HCT116 (cell line): ENCODE data around the gene SNRNP40. TPM values are rescaled to one million over a fixed set of nuclear protein-coding genes. Genes with fewer than 3 reads are reported as not detected.

Experiments used
- ATAC-seq: fragments of 200-7000 bp; cut with Tn5 transposase; 2 replicates; pipeline ENCODE4 v1.9.1; 2020; ENCODE audit warnings: mild to moderate bottlenecking, moderate library complexity
- BruUV-seq: library from RNA; stranded (reverse); fragments of 400-500 nt; replicated peaks from 2 replicates; lab custom pipeline; 2021; lab: Mats Ljungman, UMichigan
- CTCF ChIA-PET: fragments of 300-600 bp; sonication (Branson Sonifier 250); formaldehyde crosslinking; loops from one replicate; lab custom pipeline; 2021; ENCODE audit warnings: antibody characterized with exemption; lab: Charles Lee
- POLR2A ChIA-PET: fragments of 300-600, 350-600 bp; sonication (Branson Sonifier 250); formaldehyde crosslinking; loops from one replicate; lab custom pipeline; 2021; ENCODE audit warnings: antibody characterized with exemption; lab: Charles Lee
- RAD21 ChIA-PET, 2 experiments: fragments of 300-600 bp; sonication (Branson Sonifier 250); formaldehyde crosslinking; loops; one replicate each; lab custom pipeline; 2023; ENCODE audit warnings: low total read pairs in 2 of 2; ENCODE audit not compliant: uncharacterized antibody in 2 of 2, unreplicated experiment in 2 of 2, low non-redundant PET in 1 of 2; lab: Charles Lee
- DNase-seq: peaks from one replicate; pipeline ENCODE4 v3.0.0-alpha.2; 2010; ENCODE audit warnings: low read depth, low spot score
- H2AFZ ChIP-seq: fragments of 200-600 bp; shearing (Covaris generic), sonication (generic); 2 replicates; pipeline ENCODE4 v1.6.1; 2017; ENCODE audit warnings: low read depth, mixed run types, mixed read lengths, antibody characterized with exemption, low read length; ENCODE audit not compliant: poor library complexity, severe bottlenecking
- H3K27ac ChIP-seq: 2 replicates; pipeline ENCODE4 v1.5.1; 2012; ENCODE audit warnings: low read depth, low read length
- H3K27me3 ChIP-seq: fragments of 200-600 bp; sonication (generic); 2 replicates; pipeline ENCODE4 v1.6.1; 2016; ENCODE audit warnings: mixed run types, low read length, mixed read lengths; ENCODE audit not compliant: insufficient read depth
- H3K36me3 ChIP-seq, 2 experiments: fragments of 200-500 bp in 1 of 2; fragments of 200-600 bp in 1 of 2; sonication (Bioruptor generic) in 1 of 2; sonication (generic) in 1 of 2; 2 replicates each; pipeline versions ENCODE4 v1.5.1 to v1.6.1; 2014 to 2016; ENCODE audit warnings: low read length in 2 of 2, inconsistent platforms in 1 of 2, mixed read lengths in 1 of 2, mixed run types in 1 of 2; ENCODE audit not compliant: insufficient read depth in 2 of 2, control insufficient read depth in 1 of 2
- H3K4me1 ChIP-seq, 2 experiments: fragments of 200-600 bp in 1 of 2; sonication (generic) in 1 of 2; 2 replicates each; pipeline versions ENCODE4 v1.5.1 to v1.6.1; 2012 to 2017; ENCODE audit warnings: low read length in 2 of 2, inconsistent platforms in 1 of 2, mild to moderate bottlenecking in 1 of 2, mixed read lengths in 1 of 2, mixed run types in 1 of 2, moderate library complexity in 1 of 2; ENCODE audit not compliant: insufficient read depth in 2 of 2, control insufficient read depth in 1 of 2
- H3K4me2 ChIP-seq: fragments of 200-600 bp; sonication (generic); 2 replicates; pipeline ENCODE4 v1.6.1; 2017; ENCODE audit warnings: mixed run types, low read length, mixed read lengths
- H3K4me3 ChIP-seq, 2 experiments: fragments of 200-600 bp in 1 of 2; sonication (generic) in 1 of 2; replicated peaks in 1 of 2; 2 replicates each; pipeline ENCODE4 v1.5.1; 2011 to 2016; ENCODE audit warnings: low read length in 2 of 2, control low read depth in 1 of 2, low read depth in 1 of 2, mild to moderate bottlenecking in 1 of 2, mixed read lengths in 1 of 2, mixed run types in 1 of 2
- H3K79me2 ChIP-seq: fragments of 200-600 bp; sonication (generic); 2 replicates; pipeline ENCODE4 v1.6.1; 2017; ENCODE audit warnings: mild to moderate bottlenecking, mixed run types, low read length, moderate library complexity, mixed read lengths; ENCODE audit not compliant: insufficient read depth
- H3K9ac ChIP-seq: fragments of 200-600 bp; sonication (generic); 2 replicates; pipeline ENCODE4 v1.6.1; 2016; ENCODE audit warnings: low read length, mixed read lengths
- H3K9me2 ChIP-seq: fragments of 200-600 bp; sonication (generic), shearing (Covaris generic); 2 replicates; pipeline ENCODE4 v1.6.1; 2017; ENCODE audit warnings: mixed run types, mild to moderate bottlenecking, moderate library complexity; ENCODE audit not compliant: insufficient read depth
- H3K9me3 ChIP-seq, 2 experiments: fragments of 200-500 bp in 1 of 2; fragments of 200-600 bp in 1 of 2; sonication (Bioruptor generic) in 1 of 2; sonication (generic) in 1 of 2; 2 replicates each; pipeline ENCODE4 v1.6.1; 2014 to 2017; ENCODE audit warnings: low read length in 2 of 2, mixed read lengths in 2 of 2, inconsistent platforms in 1 of 2, low read depth in 1 of 2, mild to moderate bottlenecking in 1 of 2, mixed run types in 1 of 2, moderate library complexity in 1 of 2; ENCODE audit not compliant: control insufficient read depth in 1 of 2, insufficient read depth in 1 of 2
- H4K20me1 ChIP-seq: fragments of 200-600 bp; sonication (generic), shearing (Covaris generic); 2 replicates; pipeline ENCODE4 v1.6.1; 2017; ENCODE audit warnings: mixed run types, mild to moderate bottlenecking, moderate library complexity; ENCODE audit not compliant: insufficient read depth
- ELF1 ChIP-seq: IDR thresholded peaks from 2 replicates; pipeline ENCODE4 v1.6.1; 2012; ENCODE audit warnings: low read depth, borderline replicate concordance
- JUND ChIP-seq: IDR thresholded peaks from 2 replicates; pipeline ENCODE4 v1.6.1; 2012
- ZFX ChIP-seq: fragments of 450-650 bp; IDR thresholded peaks from 2 replicates; pipeline ENCODE4 v1.6.1; 2017
- intact Hi-C: fragments of 100-400 bp; cut with micrococcal nuclease; formaldehyde crosslinking; loops from 2 replicates; pipeline ENCODE4 v1.10.0; 2022
- total RNA-seq: library from RNA; stranded (reverse); gene quantifications from one replicate; pipeline ENCODE4 v1.2.1, GENCODE V29; 2021; ENCODE audit not compliant: unreplicated experiment
- TF ChIP-seq, protein P1 (sequence below): IDR thresholded peaks from 2 replicates; pipeline ENCODE4 v1.6.1; 2012; ENCODE audit warnings: low read depth
- TF ChIP-seq, protein P2 (sequence below), 3 experiments: fragments of 200-600 bp in 1 of 3; sonication (generic) in 1 of 3; IDR thresholded peaks in 2 of 3; conservative IDR thresholded peaks in 1 of 3; 2 replicates each; pipeline ENCODE4 v1.5.1; 2012 to 2017; ENCODE audit warnings: low read depth in 2 of 3, low read length in 2 of 3, antibody characterized with exemption in 1 of 3, borderline replicate concordance in 1 of 3, control low read depth in 1 of 3, mild to moderate bottlenecking in 1 of 3, mixed read lengths in 1 of 3, mixed run types in 1 of 3, moderate library complexity in 1 of 3; ENCODE audit not compliant: insufficient read depth in 1 of 3

SNRNP40 gene
- total RNA-seq, 1 experiment from 2014 or later: 91.8 TPM

DNA sequence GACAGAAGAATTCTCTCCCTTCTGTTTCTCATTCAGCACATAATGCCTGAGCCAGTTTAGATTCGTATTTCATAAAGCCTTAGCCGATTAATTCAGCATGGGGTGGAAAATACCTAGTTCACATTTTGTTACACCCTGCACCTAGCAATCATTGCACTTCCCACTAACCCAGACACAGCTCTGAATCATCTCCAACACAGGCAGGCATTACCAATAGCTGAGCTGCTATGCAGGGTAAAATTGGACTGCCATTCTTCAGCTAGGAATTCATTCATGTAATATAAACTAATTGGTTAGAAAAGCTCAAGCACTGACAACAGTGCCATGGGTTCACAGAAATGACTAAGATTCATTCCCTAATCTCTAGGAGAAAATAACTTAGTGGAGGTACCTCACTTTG is 30.0 kb downstream of the SNRNP40 start:
- no peaks in the 10 kb centered on the region for H3K9me3 ChIP-seq
- ChIA-PET RAD21 (no interaction called here), CTCF (no interaction called here), POLR2A (no interaction called here)
- no peak for DNase-seq
- peaks cover 47 to 50% of the 10 kb centered on the region in 2 experiments for H3K36me3 ChIP-seq
- no peaks in the 10 kb centered on the region for H3K27me3 ChIP-seq
- no peak for ATAC-seq
- no peak for TF ChIP-seq JUND
- no peak for TF ChIP-seq ZFX
- TF ChIP-seq ELF1: no peak
- TF ChIP-seq, protein P1, sequence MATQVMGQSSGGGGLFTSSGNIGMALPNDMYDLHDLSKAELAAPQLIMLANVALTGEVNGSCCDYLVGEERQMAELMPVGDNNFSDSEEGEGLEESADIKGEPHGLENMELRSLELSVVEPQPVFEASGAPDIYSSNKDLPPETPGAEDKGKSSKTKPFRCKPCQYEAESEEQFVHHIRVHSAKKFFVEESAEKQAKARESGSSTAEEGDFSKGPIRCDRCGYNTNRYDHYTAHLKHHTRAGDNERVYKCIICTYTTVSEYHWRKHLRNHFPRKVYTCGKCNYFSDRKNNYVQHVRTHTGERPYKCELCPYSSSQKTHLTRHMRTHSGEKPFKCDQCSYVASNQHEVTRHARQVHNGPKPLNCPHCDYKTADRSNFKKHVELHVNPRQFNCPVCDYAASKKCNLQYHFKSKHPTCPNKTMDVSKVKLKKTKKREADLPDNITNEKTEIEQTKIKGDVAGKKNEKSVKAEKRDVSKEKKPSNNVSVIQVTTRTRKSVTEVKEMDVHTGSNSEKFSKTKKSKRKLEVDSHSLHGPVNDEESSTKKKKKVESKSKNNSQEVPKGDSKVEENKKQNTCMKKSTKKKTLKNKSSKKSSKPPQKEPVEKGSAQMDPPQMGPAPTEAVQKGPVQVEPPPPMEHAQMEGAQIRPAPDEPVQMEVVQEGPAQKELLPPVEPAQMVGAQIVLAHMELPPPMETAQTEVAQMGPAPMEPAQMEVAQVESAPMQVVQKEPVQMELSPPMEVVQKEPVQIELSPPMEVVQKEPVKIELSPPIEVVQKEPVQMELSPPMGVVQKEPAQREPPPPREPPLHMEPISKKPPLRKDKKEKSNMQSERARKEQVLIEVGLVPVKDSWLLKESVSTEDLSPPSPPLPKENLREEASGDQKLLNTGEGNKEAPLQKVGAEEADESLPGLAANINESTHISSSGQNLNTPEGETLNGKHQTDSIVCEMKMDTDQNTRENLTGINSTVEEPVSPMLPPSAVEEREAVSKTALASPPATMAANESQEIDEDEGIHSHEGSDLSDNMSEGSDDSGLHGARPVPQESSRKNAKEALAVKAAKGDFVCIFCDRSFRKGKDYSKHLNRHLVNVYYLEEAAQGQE: no peak
- TF ChIP-seq, protein P2, sequence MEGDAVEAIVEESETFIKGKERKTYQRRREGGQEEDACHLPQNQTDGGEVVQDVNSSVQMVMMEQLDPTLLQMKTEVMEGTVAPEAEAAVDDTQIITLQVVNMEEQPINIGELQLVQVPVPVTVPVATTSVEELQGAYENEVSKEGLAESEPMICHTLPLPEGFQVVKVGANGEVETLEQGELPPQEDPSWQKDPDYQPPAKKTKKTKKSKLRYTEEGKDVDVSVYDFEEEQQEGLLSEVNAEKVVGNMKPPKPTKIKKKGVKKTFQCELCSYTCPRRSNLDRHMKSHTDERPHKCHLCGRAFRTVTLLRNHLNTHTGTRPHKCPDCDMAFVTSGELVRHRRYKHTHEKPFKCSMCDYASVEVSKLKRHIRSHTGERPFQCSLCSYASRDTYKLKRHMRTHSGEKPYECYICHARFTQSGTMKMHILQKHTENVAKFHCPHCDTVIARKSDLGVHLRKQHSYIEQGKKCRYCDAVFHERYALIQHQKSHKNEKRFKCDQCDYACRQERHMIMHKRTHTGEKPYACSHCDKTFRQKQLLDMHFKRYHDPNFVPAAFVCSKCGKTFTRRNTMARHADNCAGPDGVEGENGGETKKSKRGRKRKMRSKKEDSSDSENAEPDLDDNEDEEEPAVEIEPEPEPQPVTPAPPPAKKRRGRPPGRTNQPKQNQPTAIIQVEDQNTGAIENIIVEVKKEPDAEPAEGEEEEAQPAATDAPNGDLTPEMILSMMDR (IDR thresholded peaks at IDR 0.05 in 2 of 3, conservative IDR thresholded peaks at IDR 0.05 in 1 of 3; ENCODE audit: borderline replicate concordance in 1 of 3, insufficient read depth in 1 of 3, low read depth in 2 of 3, low read length in 2 of 3): no peak
- no peak overlapping the region for H3K4me3 ChIP-seq
- intact Hi-C loops: no loop called here
- H4K20me1 ChIP-seq: no peaks in the 10 kb centered on the region
- peaks cover 13% of the 10 kb centered on the region; the same call in 1 of the 2 replicates for H3K79me2 ChIP-seq
- H3K4me1 ChIP-seq: no peaks in the 10 kb centered on the region
- BruUV-seq: no TSS peak
- H3K9me2 ChIP-seq: no peaks in the 10 kb centered on the region
- H3K4me2 ChIP-seq: no peak overlapping the region
- no peak overlapping the region for H3K9ac ChIP-seq
- H2AFZ ChIP-seq: no peak overlapping the region
- no peak overlapping the region for H3K27ac ChIP-seq
